COR-L47 (cell line): Measurements from ENCODE around the gene USP34.
"Not testable (repeated sequence)": the region's sequence is repeated elsewhere in the genome, so short reads cannot be mapped to it uniquely, and the experiment has no call there.

Experiments
- DNase-seq: peaks from one replicate; lab custom pipeline; 2025; lab: John Stamatoyannopoulos, UW

The USP34 gene

GRCh38 chr2:61463769-61464475, 7.0 kb downstream of the USP34 start:
- DNase-seq = no peak

- no peak for DNase-seq
These were observed 9.5 kb downstream of the USP34 start for GRCh38 chr2:61461404-61461803.

GRCh38 chr2:61460163-61460562, 10.7 kb downstream of the USP34 start:
- DNase-seq = no peak

- DNase-seq = no peak
These were observed 14.0 kb downstream of the USP34 start for GRCh38 chr2:61456746-61457420.

- no peak for DNase-seq
These were observed 14.7 kb downstream of the USP34 start for GRCh38 chr2:61456070-61456745.

- DNase-seq = not testable (repeated sequence)
These were observed 15.9 kb downstream of the USP34 start for GRCh38 chr2:61454972-61455371.

- DNase-seq = no peak
These were observed 16.5 kb downstream of the USP34 start for GRCh38 chr2:61454383-61454782.

- DNase-seq = no peak
These were observed 18.5 kb downstream of the USP34 start for GRCh38 chr2:61452392-61452791.

GRCh38 chr2:61451178-61451577, 19.7 kb downstream of the USP34 start:
- DNase-seq = no peak

- DNase-seq = no peak
These were observed 20.7 kb downstream of the USP34 start for GRCh38 chr2:61450144-61450543.

- no peak for DNase-seq
These were observed 22.7 kb downstream of the USP34 start for GRCh38 chr2:61448229-61448628.

GRCh38 chr2:61446971-61447370, 23.9 kb downstream of the USP34 start:
- DNase-seq = not testable (repeated sequence)

- DNase-seq = no peak
These were observed 27.4 kb downstream of the USP34 start for GRCh38 chr2:61443342-61444041.

- no peak for DNase-seq
These were observed 31.5 kb downstream of the USP34 start for GRCh38 chr2:61439241-61440002.

- DNase-seq = no peak
These were observed 32.2 kb downstream of the USP34 start for GRCh38 chr2:61438670-61439069.

GRCh38 chr2:61437170-61437569, 33.7 kb downstream of the USP34 start:
- no peak for DNase-seq

GRCh38 chr2:61436092-61436491, 34.8 kb downstream of the USP34 start:
- no peak for DNase-seq

- DNase-seq = no peak
These were observed 35.6 kb downstream of the USP34 start for GRCh38 chr2:61435291-61435690.

- DNase-seq = no peak
These were observed 36.6 kb downstream of the USP34 start for GRCh38 chr2:61434314-61434713.

GRCh38 chr2:61433606-61434005, 37.3 kb downstream of the USP34 start:
- DNase-seq = no peak

GRCh38 chr2:61432990-61433389, 37.9 kb downstream of the USP34 start:
- no peak for DNase-seq

- DNase-seq = no peak
These were observed 39.5 kb downstream of the USP34 start for GRCh38 chr2:61431345-61431744.
